Measurements from ENCODE around the gene STIM2. TPM values are rescaled to one million over a fixed set of nuclear protein-coding genes. Genes with fewer than 3 reads are reported as not detected.
A peak's percentile ranks its signal among the peaks of the same experiment; 100 is the strongest.

Gene STIM2
- polyA plus RNA-seq, 4 donors: 7.6 to 28.0 (median 15.7) TPM

DNA sequence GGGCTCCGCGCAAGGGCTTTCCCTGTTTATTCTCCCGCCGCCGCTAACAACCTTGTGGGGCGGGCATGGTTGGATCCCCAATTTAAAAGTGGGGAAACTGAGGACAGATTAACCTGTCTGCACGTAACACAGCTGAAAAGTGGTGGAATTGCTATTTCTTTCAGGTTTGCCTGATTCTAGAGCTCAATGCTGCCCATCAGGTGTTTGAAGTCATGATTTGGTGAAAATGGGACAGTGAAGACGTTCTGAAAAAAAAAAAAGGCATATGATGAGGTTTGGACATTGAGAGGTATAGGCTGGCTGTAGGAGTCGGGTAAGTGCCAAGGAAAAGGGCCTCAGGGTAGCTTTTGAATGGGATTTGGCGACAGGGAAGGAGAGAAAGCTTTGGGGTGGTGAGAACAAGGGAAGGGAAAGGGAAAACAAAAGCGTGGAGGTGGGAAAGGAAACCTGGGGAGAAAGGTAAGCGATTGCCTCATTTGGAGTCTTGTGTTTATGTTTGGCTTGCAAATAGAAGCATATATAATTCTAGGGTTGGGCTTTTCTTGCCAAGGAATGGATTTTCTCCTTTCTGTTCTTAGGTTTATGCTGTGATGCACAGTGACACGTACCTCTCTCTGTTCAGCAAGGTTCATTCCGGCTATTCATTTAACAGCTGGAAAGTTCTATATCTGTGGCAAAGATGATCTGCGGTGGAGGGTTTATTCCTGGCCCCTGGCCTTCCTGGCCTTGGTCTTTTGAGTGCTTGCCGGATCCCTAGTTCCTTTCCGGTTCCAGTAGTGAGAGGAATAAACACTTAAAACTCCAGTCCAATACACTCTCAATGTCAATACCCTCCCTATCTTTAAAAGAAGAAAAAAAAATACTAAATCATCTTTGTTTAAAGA is 2.4 kb upstream of the STIM2 start:
- Histone ChIP-seq H3K27ac (ENCODE audit: low read depth in 1 of 3, low read length in 2 of 3) (peak overlapping the region; percentile 59 to 93 (median 83)), H3K36me3 (ENCODE audit: control insufficient read depth in 3 of 3, insufficient read depth in 2 of 3, low read depth in 1 of 3, low read length in 3 of 3) (no peaks in the 10 kb centered on the region), H3K27me3 (ENCODE audit: control insufficient read depth in 3 of 3, insufficient read depth in 3 of 3, low read length in 3 of 3) (no peaks in the 10 kb centered on the region), H3K4me1 (ENCODE audit: control insufficient read depth in 3 of 3, insufficient read depth in 2 of 3, low read depth in 1 of 3, low read length in 2 of 3) (peaks cover 8 to 15% (median 14%) of the 10 kb centered on the region in 3 donors), H3K9me3 (ENCODE audit: control insufficient read depth in 2 of 2, insufficient read depth in 1 of 2, low read depth in 1 of 2, low read length in 1 of 2) (no peaks in the 10 kb centered on the region), H3K4me3 (ENCODE audit: low read depth in 1 of 3, low read length in 3 of 3) (peak overlapping the region; percentile 59 to 77 (median 74))
- DNase-seq: peak; percentile 31 to 55
- no peak for FAIRE-seq
- WGBS, 3 donors: 3 to 10% (median 7%) methylated on average over 17 of the region's 17 CpGs

DNA sequence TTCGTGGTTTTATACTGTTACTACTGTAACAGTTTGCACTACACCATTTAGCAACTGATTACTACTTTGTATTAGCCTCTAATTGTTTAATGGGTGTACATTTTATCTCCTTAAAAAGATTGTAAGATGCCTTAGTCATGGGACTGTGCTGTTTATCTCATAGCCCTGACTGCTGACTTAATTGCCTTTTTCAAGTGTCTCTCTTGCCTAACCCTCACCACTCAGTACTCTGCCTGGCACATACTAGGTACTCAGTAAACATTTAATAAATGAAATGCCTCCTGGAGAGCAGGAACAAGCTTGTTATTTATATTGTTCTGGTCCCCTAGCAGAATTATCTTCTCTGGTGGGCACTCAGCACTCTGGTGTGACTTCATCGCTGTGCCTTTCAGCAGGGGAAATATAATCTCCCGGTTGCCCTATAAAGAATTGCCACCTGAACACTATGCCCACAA is 1.7 kb upstream of the STIM2 start:
- 26 to 50% (median 41%) methylated on average over 3 of the region's 3 CpGs for WGBS, 3 donors
- Histone ChIP-seq H3K4me3 (ENCODE audit: low read depth in 1 of 3, low read length in 3 of 3) (peak overlapping the region in 2 of 3 donors; percentile 2 to 59), H3K4me1 (ENCODE audit: control insufficient read depth in 3 of 3, insufficient read depth in 2 of 3, low read depth in 1 of 3, low read length in 2 of 3) (peaks cover 8 to 15% (median 14%) of the 10 kb centered on the region in 3 donors), H3K27me3 (ENCODE audit: control insufficient read depth in 3 of 3, insufficient read depth in 3 of 3, low read length in 3 of 3) (no peaks in the 10 kb centered on the region), H3K36me3 (ENCODE audit: control insufficient read depth in 3 of 3, insufficient read depth in 2 of 3, low read depth in 1 of 3, low read length in 3 of 3) (no peaks in the 10 kb centered on the region), H3K9me3 (ENCODE audit: control insufficient read depth in 2 of 2, insufficient read depth in 1 of 2, low read depth in 1 of 2, low read length in 1 of 2) (no peaks in the 10 kb centered on the region), H3K27ac (ENCODE audit: low read depth in 1 of 3, low read length in 2 of 3) (peak overlapping the region; percentile 45 to 83 (median 60))
- FAIRE-seq (peak; percentile 19), DNase-seq (peak in 1 of 2 donors; percentile 71)

DNA sequence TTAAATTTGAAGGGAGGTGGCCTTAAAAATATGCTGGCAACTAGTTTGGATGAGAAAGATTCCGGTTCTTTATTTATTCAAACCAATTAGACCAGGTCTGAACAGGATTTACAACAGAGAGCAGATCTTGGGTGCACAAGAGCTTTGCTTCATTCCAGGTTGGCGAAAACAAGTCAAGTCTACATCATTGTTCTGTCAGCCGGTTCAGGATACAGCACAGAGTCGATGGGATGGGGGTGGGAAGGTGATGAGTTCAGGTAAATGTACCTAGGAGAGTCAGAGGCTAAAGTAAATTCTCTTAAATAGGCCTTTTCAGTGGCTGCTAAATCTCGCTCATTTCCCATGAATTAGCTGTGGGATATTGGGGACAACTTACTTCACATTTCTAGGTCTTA is 882 bp upstream of the STIM2 start:
- Histone ChIP-seq H3K9me3 (ENCODE audit: control insufficient read depth in 2 of 2, insufficient read depth in 1 of 2, low read depth in 1 of 2, low read length in 1 of 2) (no peaks in the 10 kb centered on the region), H3K27me3 (ENCODE audit: control insufficient read depth in 3 of 3, insufficient read depth in 3 of 3, low read length in 3 of 3) (no peaks in the 10 kb centered on the region), H3K36me3 (ENCODE audit: control insufficient read depth in 3 of 3, insufficient read depth in 2 of 3, low read depth in 1 of 3, low read length in 3 of 3) (no peaks in the 10 kb centered on the region), H3K4me3 (ENCODE audit: low read depth in 1 of 3, low read length in 3 of 3) (peak overlapping the region; percentile 38 to 99 (median 67)), H3K27ac (ENCODE audit: low read depth in 1 of 3, low read length in 2 of 3) (peak overlapping the region; percentile 60 to 97 (median 83)), H3K4me1 (ENCODE audit: control insufficient read depth in 3 of 3, insufficient read depth in 2 of 3, low read depth in 1 of 3, low read length in 2 of 3) (peaks cover 8 to 15% (median 14%) of the 10 kb centered on the region in 3 donors)
- DNase-seq (peak in 1 of 2 donors; percentile 37), FAIRE-seq (no peak)
- 17 to 34% (median 33%) methylated on average over 5 of the region's 5 CpGs for WGBS, 3 donors

- peak in 1 of 2 donors; percentile 87 for DNase-seq
- H3K9me3 ChIP-seq (ENCODE audit: control insufficient read depth in 2 of 2, insufficient read depth in 1 of 2, low read depth in 1 of 2, low read length in 1 of 2): no peaks in the 10 kb centered on the region
- H3K36me3 ChIP-seq (ENCODE audit: control insufficient read depth in 3 of 3, insufficient read depth in 2 of 3, low read depth in 1 of 3, low read length in 3 of 3): no peaks in the 10 kb centered on the region
- no peaks in the 10 kb centered on the region for H3K27me3 ChIP-seq (ENCODE audit: control insufficient read depth in 3 of 3, insufficient read depth in 3 of 3, low read length in 3 of 3)
- peak overlapping the region; percentile 86 to 97 (median 94) for H3K27ac ChIP-seq (ENCODE audit: low read depth in 1 of 3, low read length in 2 of 3)
- WGBS, 3 donors: 0 to 1% (median 0%) methylated on average over 42 to 70 of the region's 70 CpGs
- peak overlapping the region; percentile 74 to 99 (median 98) for H3K4me3 ChIP-seq (ENCODE audit: low read depth in 1 of 3, low read length in 3 of 3)
- peaks cover 10 to 20% (median 17%) of the 10 kb centered on the region in 3 donors for H3K4me1 ChIP-seq (ENCODE audit: control insufficient read depth in 3 of 3, insufficient read depth in 2 of 3, low read depth in 1 of 3, low read length in 2 of 3)
- no peak for FAIRE-seq
Observed at GRCh38 chr4:26860922-26861433, 337 bp downstream of the STIM2 start.

- Histone ChIP-seq H3K9me3 (ENCODE audit: control insufficient read depth in 2 of 2, insufficient read depth in 1 of 2, low read depth in 1 of 2, low read length in 1 of 2) (no peaks in the 10 kb centered on the region), H3K27ac (ENCODE audit: low read depth in 1 of 3, low read length in 2 of 3) (peak overlapping the region; percentile 86 to 97 (median 94)), H3K27me3 (ENCODE audit: control insufficient read depth in 3 of 3, insufficient read depth in 3 of 3, low read length in 3 of 3) (no peaks in the 10 kb centered on the region), H3K36me3 (ENCODE audit: control insufficient read depth in 3 of 3, insufficient read depth in 2 of 3, low read depth in 1 of 3, low read length in 3 of 3) (no peaks in the 10 kb centered on the region), H3K4me3 (ENCODE audit: low read depth in 1 of 3, low read length in 3 of 3) (peak overlapping the region; percentile 74 to 99 (median 98)), H3K4me1 (ENCODE audit: control insufficient read depth in 3 of 3, insufficient read depth in 2 of 3, low read depth in 1 of 3, low read length in 2 of 3) (peaks cover 10 to 22% (median 20%) of the 10 kb centered on the region in 3 donors)
- 0 to 1% (median 0%) methylated on average over 36 of the region's 36 CpGs for WGBS, 3 donors
- FAIRE-seq (no peak), DNase-seq (peak; percentile 83 to 87)
Observed at GRCh38 chr4:26861434-26862186, 969 bp downstream of the STIM2 start.

DNA sequence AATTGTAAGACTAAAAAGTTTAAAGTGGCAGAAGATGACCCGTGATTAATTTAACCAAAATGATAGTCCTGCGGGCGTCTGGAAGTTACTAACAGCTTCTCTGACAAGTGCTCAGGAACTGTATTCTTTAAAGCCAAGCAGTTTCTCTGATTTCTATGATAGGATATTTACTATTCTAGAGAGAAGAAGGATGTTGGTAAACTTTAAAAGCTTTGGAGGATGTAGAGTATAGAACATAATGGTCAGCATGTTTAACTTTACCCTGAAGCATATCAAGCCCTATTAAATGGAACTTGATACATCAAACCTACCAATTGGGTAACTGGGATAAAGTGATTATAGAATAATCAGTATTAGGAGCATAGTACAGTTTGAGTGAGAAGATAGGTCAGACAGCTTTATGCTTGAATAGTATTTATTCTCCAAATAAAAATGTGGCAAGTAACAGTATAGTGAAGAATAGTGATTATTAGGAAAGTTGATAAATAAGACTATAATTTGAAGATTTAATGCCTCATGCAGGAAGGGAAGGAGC is 1.8 kb downstream of the STIM2 start:
- peak overlapping the region in 1 of 3 donors; percentile 86 for H3K27ac ChIP-seq (ENCODE audit: low read depth in 1 of 3, low read length in 2 of 3)
- DNase-seq (peak; percentile 9 to 54), FAIRE-seq (no peak)
- peak overlapping the region in 2 of 3 donors; percentile 39 to 74 for H3K4me3 ChIP-seq (ENCODE audit: low read depth in 1 of 3, low read length in 3 of 3)
- no peaks in the 10 kb centered on the region for H3K36me3 ChIP-seq (ENCODE audit: control insufficient read depth in 3 of 3, insufficient read depth in 2 of 3, low read depth in 1 of 3, low read length in 3 of 3)
- peaks cover 10 to 22% (median 20%) of the 10 kb centered on the region in 3 donors for H3K4me1 ChIP-seq (ENCODE audit: control insufficient read depth in 3 of 3, insufficient read depth in 2 of 3, low read depth in 1 of 3, low read length in 2 of 3)
- 0 to 9% (median 4%) methylated on average over 3 of the region's 3 CpGs for WGBS, 3 donors
- no peaks in the 10 kb centered on the region for H3K27me3 ChIP-seq (ENCODE audit: control insufficient read depth in 3 of 3, insufficient read depth in 3 of 3, low read length in 3 of 3)
- H3K9me3 ChIP-seq (ENCODE audit: control insufficient read depth in 2 of 2, insufficient read depth in 1 of 2, low read depth in 1 of 2, low read length in 1 of 2): no peaks in the 10 kb centered on the region

GRCh38 chr4:26863512-26863911 is 2.9 kb downstream of the STIM2 start:
- Histone ChIP-seq H3K9me3 (ENCODE audit: control insufficient read depth in 2 of 2, insufficient read depth in 1 of 2, low read depth in 1 of 2, low read length in 1 of 2) (no peaks in the 10 kb centered on the region), H3K27ac (ENCODE audit: low read depth in 1 of 3, low read length in 2 of 3) (no peak overlapping the region), H3K4me3 (ENCODE audit: low read depth in 1 of 3, low read length in 3 of 3) (no peak overlapping the region), H3K36me3 (ENCODE audit: control insufficient read depth in 3 of 3, insufficient read depth in 2 of 3, low read depth in 1 of 3, low read length in 3 of 3) (no peaks in the 10 kb centered on the region), H3K4me1 (ENCODE audit: control insufficient read depth in 3 of 3, insufficient read depth in 2 of 3, low read depth in 1 of 3, low read length in 2 of 3) (peaks cover 8 to 21% (median 17%) of the 10 kb centered on the region in 3 donors), H3K27me3 (ENCODE audit: control insufficient read depth in 3 of 3, insufficient read depth in 3 of 3, low read length in 3 of 3) (no peaks in the 10 kb centered on the region)
- DNase-seq (no peak), FAIRE-seq (no peak)
- WGBS, 3 donors: 53 to 56% (median 53%) methylated on average over 5 of the region's 5 CpGs

- FAIRE-seq (no peak), DNase-seq (peak; percentile 72 to 76)
- peak overlapping the region; percentile 3 to 74 (median 70) for H3K27ac ChIP-seq (ENCODE audit: low read depth in 1 of 3, low read length in 2 of 3)
- WGBS, 3 donors: 13 to 46% (median 20%) methylated on average over 3 of the region's 3 CpGs
- H3K4me3 ChIP-seq (ENCODE audit: low read depth in 1 of 3, low read length in 3 of 3): no peak overlapping the region
- H3K36me3 ChIP-seq (ENCODE audit: control insufficient read depth in 3 of 3, insufficient read depth in 2 of 3, low read depth in 1 of 3, low read length in 3 of 3): no peaks in the 10 kb centered on the region
- no peaks in the 10 kb centered on the region for H3K27me3 ChIP-seq (ENCODE audit: control insufficient read depth in 3 of 3, insufficient read depth in 3 of 3, low read length in 3 of 3)
- H3K4me1 ChIP-seq (ENCODE audit: control insufficient read depth in 3 of 3, insufficient read depth in 2 of 3, low read depth in 1 of 3, low read length in 2 of 3): peaks cover 2 to 9% (median 6%) of the 10 kb centered on the region in 3 donors
- H3K9me3 ChIP-seq (ENCODE audit: control insufficient read depth in 2 of 2, insufficient read depth in 1 of 2, low read depth in 1 of 2, low read length in 1 of 2): no peaks in the 10 kb centered on the region
Observed at GRCh38 chr4:26864899-26865298, 4.3 kb downstream of the STIM2 start.
